GM12891 (cell line): Measurements from ENCODE around the gene KRTAP3-2.

Experiments used
- POLR2A ChIP-seq: IDR thresholded peaks from 2 replicates; pipeline ENCODE4 v1.6.1; 2011; ENCODE audit warnings: low read depth, low read length, control low read depth
- POLR2AphosphoS5 ChIP-seq: IDR thresholded peaks from 2 replicates; pipeline ENCODE4 v1.6.1; 2011; ENCODE audit warnings: low read depth, low read length, control low read depth
- SPI1 ChIP-seq: IDR thresholded peaks from 2 replicates; pipeline ENCODE4 v1.6.1; 2011; ENCODE audit warnings: low read depth, low read length, control low read depth
- TAF1 ChIP-seq: IDR thresholded peaks from 2 replicates; pipeline ENCODE4 v1.6.1; 2011; ENCODE audit warnings: low read depth, low read length, control low read depth

DNA sequence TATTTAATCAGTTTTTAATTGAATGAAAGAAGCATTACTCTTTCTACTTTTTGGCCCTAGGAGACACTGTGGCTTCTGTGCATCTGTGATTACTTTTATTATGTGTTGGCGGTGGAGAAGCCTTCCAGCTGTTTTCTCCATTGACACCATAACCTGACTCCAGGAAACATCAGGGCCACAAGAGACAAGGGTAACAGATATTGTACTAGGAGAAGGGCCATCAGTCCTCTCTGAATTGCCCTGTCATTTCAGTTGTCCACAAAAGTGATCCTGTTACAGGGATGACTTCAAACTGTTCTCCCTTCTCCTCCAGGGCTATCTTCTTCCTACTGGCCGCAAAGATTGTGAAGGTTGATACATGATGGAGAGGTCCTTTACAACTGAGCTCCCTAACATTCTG, 47.6 kb downstream of the KRTAP3-2 start:
- TF ChIP-seq POLR2A: no peak
- TF ChIP-seq TAF1: no peak
- no peak for TF ChIP-seq POLR2AphosphoS5
- no peak for TF ChIP-seq SPI1
